Measurements from ENCODE around the gene NT5DC1.

NT5DC1 gene

DNA sequence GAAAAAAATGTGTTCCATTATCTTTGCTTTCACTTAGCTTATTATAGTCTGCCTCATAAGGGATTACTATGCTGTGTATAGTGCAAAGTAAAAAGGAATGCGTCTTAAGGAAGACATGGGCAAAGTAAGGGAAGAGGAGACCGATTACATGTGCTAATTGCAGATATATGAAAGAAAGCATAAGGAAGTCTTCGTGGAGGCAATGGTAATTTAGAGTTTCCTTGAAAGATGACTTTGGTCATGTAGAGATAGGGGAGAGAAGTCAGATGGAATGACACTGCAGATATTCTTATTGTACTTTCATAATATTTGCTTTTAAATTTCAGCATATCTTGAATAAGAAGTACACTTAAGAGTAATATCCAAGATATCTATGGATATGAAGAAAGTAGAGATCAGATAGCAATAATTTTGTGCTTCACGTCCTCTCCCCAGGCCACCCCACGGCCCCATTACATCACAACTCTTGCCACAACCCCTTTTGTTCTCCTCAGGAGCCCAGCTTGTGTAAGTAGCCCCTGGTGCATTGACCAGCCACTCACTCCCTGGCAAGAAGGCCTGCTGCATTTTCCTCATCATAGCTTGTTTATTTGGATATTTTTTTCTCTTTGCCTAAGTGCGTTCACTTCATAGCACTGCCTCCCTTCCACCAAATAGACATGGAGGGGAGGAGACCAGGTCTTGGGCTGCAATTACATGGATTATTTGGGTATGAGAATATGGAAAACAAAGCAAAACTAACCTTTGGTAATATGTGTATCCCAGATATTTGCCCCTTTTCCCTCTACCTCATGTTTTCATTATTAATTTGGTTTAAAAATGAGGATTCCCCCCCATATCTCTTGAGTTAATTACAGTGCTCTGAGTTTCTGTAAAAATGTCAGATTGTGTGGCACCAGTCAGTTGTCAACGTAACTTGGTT, 56.0 kb downstream of the NT5DC1 start:
- H3K9me3 ChIP-seq: no peaks in the 10 kb centered on the region
- TF ChIP-seq, protein P1, sequence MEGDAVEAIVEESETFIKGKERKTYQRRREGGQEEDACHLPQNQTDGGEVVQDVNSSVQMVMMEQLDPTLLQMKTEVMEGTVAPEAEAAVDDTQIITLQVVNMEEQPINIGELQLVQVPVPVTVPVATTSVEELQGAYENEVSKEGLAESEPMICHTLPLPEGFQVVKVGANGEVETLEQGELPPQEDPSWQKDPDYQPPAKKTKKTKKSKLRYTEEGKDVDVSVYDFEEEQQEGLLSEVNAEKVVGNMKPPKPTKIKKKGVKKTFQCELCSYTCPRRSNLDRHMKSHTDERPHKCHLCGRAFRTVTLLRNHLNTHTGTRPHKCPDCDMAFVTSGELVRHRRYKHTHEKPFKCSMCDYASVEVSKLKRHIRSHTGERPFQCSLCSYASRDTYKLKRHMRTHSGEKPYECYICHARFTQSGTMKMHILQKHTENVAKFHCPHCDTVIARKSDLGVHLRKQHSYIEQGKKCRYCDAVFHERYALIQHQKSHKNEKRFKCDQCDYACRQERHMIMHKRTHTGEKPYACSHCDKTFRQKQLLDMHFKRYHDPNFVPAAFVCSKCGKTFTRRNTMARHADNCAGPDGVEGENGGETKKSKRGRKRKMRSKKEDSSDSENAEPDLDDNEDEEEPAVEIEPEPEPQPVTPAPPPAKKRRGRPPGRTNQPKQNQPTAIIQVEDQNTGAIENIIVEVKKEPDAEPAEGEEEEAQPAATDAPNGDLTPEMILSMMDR (IDR thresholded peaks at IDR 0.05): no peak
- H3K36me3 ChIP-seq: no peaks in the 10 kb centered on the region
- H3K27ac ChIP-seq: no peak overlapping the region
- no peaks in the 10 kb centered on the region for H3K4me1 ChIP-seq (ENCODE audit: control insufficient read depth in 1 of 2, insufficient read depth in 1 of 2, low read depth in 1 of 2, low read length in 1 of 2)
- H3K27me3 ChIP-seq: no peaks in the 10 kb centered on the region
- no peak overlapping the region for H3K4me3 ChIP-seq (ENCODE audit: low read depth in 1 of 2, low read length in 1 of 2)

DNA sequence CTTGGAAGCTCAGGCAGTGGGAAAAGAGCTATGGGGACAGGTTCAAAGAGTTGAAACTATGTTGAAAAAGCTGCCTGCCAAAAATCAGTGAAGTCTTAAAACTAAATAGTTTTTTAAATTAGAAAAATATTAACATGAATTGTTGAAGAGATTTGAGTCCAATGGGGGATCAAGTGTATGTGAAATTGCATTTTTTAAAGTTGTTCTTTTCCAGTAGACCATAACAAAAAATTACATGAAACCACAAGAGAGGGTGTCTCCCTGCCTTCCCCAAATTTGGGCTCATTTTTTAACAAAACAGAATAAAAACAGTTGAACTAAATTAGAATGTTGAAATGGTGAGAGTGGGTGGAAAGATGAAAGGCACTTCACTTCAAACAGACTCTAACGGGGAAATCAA, 56.7 kb downstream of the NT5DC1 start:
- TF ChIP-seq, protein P1 (IDR thresholded peaks at IDR 0.05): no peak
- Histone ChIP-seq H3K27me3 (no peaks in the 10 kb centered on the region), H3K36me3 (no peaks in the 10 kb centered on the region), H3K4me3 (ENCODE audit: low read depth in 1 of 2, low read length in 1 of 2) (no peak overlapping the region), H3K4me1 (ENCODE audit: control insufficient read depth in 1 of 2, insufficient read depth in 1 of 2, low read depth in 1 of 2, low read length in 1 of 2) (no peaks in the 10 kb centered on the region), H3K9me3 (no peaks in the 10 kb centered on the region), H3K27ac (no peak overlapping the region)

DNA sequence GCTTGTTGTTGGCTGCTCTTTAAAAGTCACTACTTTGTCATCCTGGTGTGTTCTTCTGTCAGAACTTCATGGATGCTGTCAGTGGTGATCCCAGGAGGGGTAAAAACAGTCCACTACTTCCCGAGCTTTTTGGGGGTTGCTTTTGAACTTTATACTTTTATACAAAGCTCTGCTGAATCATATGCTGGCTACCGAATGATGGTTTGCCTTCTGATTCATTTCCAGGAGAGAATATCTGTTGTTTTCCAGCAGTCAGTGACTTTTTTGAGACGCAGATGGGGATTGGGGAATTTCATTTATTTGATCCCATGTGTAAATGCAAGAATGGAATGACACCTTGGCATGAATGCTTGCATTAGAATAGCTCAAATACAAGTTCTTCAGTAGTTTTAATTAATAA, 58.0 kb downstream of the NT5DC1 start:
- Histone ChIP-seq H3K4me3 (ENCODE audit: low read depth in 1 of 2, low read length in 1 of 2) (no peak overlapping the region), H3K27me3 (no peaks in the 10 kb centered on the region), H3K9me3 (no peaks in the 10 kb centered on the region), H3K27ac (no peak overlapping the region), H3K36me3 (no peaks in the 10 kb centered on the region), H3K4me1 (ENCODE audit: control insufficient read depth in 1 of 2, insufficient read depth in 1 of 2, low read depth in 1 of 2, low read length in 1 of 2) (no peaks in the 10 kb centered on the region)
- TF ChIP-seq, protein P1 (IDR thresholded peaks at IDR 0.05): no peak

GRCh38 chr6:116159782-116160524, 59.3 kb downstream of the NT5DC1 start:
- H3K36me3 ChIP-seq: no peaks in the 10 kb centered on the region
- TF ChIP-seq, protein P1 (IDR thresholded peaks at IDR 0.05): no peak
- no peaks in the 10 kb centered on the region for H3K4me1 ChIP-seq (ENCODE audit: control insufficient read depth in 1 of 2, insufficient read depth in 1 of 2, low read depth in 1 of 2, low read length in 1 of 2)
- H3K27ac ChIP-seq: no peak overlapping the region
- H3K9me3 ChIP-seq: no peaks in the 10 kb centered on the region
- no peaks in the 10 kb centered on the region for H3K27me3 ChIP-seq
- no peak overlapping the region for H3K4me3 ChIP-seq (ENCODE audit: low read depth in 1 of 2, low read length in 1 of 2)

DNA sequence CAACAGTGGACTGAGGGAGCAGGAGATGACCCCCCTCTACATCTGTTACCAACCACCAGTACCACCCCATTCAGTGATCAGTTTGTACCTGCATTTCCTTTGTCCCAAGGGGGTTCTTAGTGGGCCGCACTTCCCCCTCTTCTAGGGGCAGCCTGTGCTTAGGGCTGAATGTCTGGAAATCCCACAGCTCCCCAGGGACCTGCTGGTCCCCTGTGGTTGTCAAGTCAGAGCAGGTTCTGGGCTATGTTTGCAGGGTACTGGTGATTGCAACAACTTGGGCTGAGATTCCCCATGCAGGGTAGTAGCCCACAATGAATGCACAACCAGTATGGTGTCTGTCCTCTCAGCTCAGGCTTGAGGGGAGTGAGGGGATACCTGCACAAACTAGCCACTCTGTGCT, 64.9 kb downstream of the NT5DC1 start:
- Histone ChIP-seq H3K36me3 (no peaks in the 10 kb centered on the region), H3K27ac (no peak overlapping the region), H3K4me1 (ENCODE audit: control insufficient read depth in 1 of 2, insufficient read depth in 1 of 2, low read depth in 1 of 2, low read length in 1 of 2) (no peaks in the 10 kb centered on the region), H3K9me3 (no peaks in the 10 kb centered on the region), H3K27me3 (no peaks in the 10 kb centered on the region), H3K4me3 (ENCODE audit: low read depth in 1 of 2, low read length in 1 of 2) (no peak overlapping the region)
- TF ChIP-seq, protein P1 (IDR thresholded peaks at IDR 0.05): no peak

Measured in neutrophil (primary cell).